IMR-90 (cell line): Measurements from ENCODE around the gene RTEL1.

ENCODE experiments used
- BHLHE40 ChIP-seq: fragments of 150-350 bp; IDR thresholded peaks from 2 replicates; pipeline ENCODE4 v1.6.1; 2016; ENCODE audit warnings: mild to moderate bottlenecking, low read depth, low read length
- CEBPB ChIP-seq: IDR thresholded peaks from 2 replicates; pipeline ENCODE4 v1.6.1; 2012; ENCODE audit warnings: low read depth, low read length, improper control_type of control experiment
- CHD1 ChIP-seq: IDR thresholded peaks from 2 replicates; pipeline ENCODE4 v1.6.1; 2012; ENCODE audit warnings: low read depth, low read length, improper control_type of control experiment
- CTCF ChIP-seq: conservative IDR thresholded peaks from 2 replicates; pipeline ENCODE4 v1.5.1; 2012; ENCODE audit warnings: mild to moderate bottlenecking, low read depth, low read length, improper control_type of control experiment
- MAFK ChIP-seq: IDR thresholded peaks from 2 replicates; pipeline ENCODE4 v1.6.1; 2012; ENCODE audit warnings: low read depth, low read length, improper control_type of control experiment
- POLR2A ChIP-seq: IDR thresholded peaks from 2 replicates; pipeline ENCODE4 v1.6.1; 2012; ENCODE audit warnings: mild to moderate bottlenecking, low read depth, low read length
- RAD21 ChIP-seq: IDR thresholded peaks from 2 replicates; pipeline ENCODE4 v1.6.1; 2012; ENCODE audit warnings: low read length, improper control_type of control experiment
- RCOR1 ChIP-seq: IDR thresholded peaks from 2 replicates; pipeline ENCODE4 v1.6.1; 2012; ENCODE audit warnings: mild to moderate bottlenecking, low read length, improper control_type of control experiment; ENCODE audit not compliant: insufficient replicate concordance
- SMC3 ChIP-seq: fragments of 150-350 bp; IDR thresholded peaks from 2 replicates; pipeline ENCODE4 v1.6.1; 2016; ENCODE audit warnings: low read depth, mild to moderate bottlenecking, antibody characterized with exemption, low read length, moderate library complexity
- TF ChIP-seq, protein P1 (sequence below): fragments of 150-350 bp; IDR thresholded peaks from 2 replicates; pipeline ENCODE4 v1.6.1; 2017; ENCODE audit warnings: mild to moderate bottlenecking, antibody characterized with exemption, low read length, low read depth

DNA sequence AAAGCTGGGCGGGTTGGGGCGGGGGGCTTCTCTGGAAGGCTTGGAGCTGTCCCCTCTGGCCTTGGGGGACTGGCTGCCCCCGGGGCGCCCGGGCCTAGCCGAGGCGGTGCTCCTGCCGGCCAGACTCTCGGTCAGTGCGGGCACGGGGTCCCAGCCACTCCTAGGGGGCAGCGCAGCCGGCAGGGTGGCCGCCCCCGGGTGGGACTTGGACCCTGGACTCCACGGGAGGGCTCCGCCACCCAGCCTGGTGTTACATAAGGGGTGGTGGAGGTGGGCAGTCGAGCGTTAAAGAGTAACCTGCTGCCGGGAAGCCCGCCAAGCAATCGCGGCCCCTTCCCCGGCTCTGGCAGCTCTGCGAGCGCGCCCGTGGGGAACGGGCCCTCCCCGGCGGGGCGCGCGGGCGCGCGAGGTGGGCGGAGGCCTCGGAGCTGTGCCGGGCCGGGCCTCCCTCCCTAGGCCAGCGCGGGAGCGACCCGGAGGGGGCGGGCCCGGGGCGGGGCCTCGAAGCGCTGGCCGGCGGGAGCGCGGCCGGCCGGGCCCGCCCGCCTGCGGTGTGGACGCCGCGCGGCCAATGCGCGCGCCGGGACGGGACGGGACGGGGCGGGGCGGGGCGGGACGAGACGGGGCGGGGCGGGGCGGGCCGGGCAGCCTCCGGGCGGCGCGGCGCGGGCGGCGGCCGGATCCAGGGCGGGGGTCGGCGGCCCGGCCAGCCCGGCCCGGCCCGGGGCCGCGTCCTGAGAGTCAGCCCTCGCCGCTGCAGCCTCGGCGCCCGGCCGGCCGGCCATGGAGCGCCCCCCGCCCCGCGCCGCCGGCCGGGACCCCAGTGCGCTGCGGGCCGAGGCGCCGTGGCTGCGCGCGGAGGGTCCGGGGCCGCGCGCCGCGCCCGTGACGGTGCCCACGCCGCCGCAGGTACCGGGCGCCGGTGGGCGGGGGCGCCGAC lies 81.3 kb downstream of the RTEL1 start, which contains the start of gene SLC2A4RG:
- TF ChIP-seq BHLHE40, result no peak
- no peak for TF ChIP-seq CTCF
- no peak for TF ChIP-seq RAD21
- TF ChIP-seq POLR2A, result no peak
- no peak for TF ChIP-seq CHD1
- TF ChIP-seq CEBPB, result no peak
- no peak for TF ChIP-seq RCOR1
- no peak for TF ChIP-seq SMC3
- TF ChIP-seq, protein P1, sequence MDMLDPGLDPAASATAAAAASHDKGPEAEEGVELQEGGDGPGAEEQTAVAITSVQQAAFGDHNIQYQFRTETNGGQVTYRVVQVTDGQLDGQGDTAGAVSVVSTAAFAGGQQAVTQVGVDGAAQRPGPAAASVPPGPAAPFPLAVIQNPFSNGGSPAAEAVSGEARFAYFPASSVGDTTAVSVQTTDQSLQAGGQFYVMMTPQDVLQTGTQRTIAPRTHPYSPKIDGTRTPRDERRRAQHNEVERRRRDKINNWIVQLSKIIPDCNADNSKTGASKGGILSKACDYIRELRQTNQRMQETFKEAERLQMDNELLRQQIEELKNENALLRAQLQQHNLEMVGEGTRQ, result no peak
- TF ChIP-seq MAFK, result no peak
